ENCODE results near the gene JTB. TPM values are rescaled to one million over a fixed set of nuclear protein-coding genes. Genes with fewer than 3 reads are reported as not detected.

JTB gene
- total RNA-seq, 2 experiments from 2014 or later = 133 to 140 TPM

DNA sequence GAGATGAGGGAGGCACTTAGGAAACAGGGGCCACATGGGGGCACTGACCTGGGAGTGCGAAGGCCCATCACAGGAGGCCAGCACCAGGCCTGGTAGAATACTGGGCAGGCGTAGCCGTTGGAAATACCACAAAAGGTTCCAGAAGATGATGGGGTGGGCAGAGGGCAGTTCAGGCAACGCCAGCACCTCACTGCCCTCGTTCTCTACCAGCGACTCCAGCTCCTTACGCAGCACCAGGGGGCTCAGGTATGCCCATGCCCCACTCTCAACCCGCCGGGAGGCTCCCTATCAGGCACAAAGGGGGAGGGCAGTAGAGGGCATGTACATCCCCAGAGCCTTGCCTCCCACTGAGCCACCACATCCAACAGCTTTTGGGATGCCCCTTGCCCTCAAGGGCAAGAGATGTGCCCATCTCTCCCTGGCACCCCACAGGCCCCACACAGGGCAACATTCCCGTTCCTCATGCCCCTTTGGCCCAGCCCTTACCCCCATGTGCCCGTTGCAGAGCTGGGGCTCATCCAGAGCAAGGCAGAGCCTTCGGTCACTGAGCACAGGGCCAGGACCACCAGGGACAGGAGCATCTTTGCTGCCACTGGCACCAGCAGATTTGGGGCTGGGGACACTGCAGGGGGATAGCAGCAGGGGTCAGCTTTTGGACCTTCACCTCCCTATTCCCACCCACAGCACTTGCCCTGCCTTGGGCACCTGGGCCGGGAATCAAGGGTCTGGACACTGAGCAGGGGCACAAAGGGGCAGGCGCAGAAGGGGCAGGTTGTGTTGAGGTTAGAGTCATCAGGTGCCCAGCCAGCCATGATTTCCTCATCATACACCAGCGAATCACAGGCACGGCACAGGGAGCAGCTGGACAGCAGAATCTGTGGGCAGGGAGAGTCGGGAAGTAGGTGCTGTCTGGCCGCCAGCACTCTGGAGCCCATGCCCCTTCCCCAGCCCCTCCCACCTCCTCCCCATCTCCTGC, 45.0 kb downstream of the JTB start:
- DNase-seq (no peak), ATAC-seq (no peak)
- ChIA-PET POLR2A (interaction anchor here (0.5 to 1.0 kb wide), 4 partner anchors 13 to 258 kb away, joined by 3 to 4 read pairs (median 3); partner anchors contain the start of gene DENND4B), CTCF (no interaction called here)
- Mint-ChIP-seq H3K4me1 (ENCODE audit: low read depth) (peaks cover 14% of the 10 kb centered on the region), H3K4me3 (no peak overlapping the region), H3K9me3 (ENCODE audit: insufficient read depth) (no peaks in the 10 kb centered on the region), H3K27me3 (ENCODE audit: low read depth) (no peaks in the 10 kb centered on the region), H3K36me3 (ENCODE audit: low read depth) (peaks cover 68% of the 10 kb centered on the region), H3K27ac (no peak overlapping the region)

DNA sequence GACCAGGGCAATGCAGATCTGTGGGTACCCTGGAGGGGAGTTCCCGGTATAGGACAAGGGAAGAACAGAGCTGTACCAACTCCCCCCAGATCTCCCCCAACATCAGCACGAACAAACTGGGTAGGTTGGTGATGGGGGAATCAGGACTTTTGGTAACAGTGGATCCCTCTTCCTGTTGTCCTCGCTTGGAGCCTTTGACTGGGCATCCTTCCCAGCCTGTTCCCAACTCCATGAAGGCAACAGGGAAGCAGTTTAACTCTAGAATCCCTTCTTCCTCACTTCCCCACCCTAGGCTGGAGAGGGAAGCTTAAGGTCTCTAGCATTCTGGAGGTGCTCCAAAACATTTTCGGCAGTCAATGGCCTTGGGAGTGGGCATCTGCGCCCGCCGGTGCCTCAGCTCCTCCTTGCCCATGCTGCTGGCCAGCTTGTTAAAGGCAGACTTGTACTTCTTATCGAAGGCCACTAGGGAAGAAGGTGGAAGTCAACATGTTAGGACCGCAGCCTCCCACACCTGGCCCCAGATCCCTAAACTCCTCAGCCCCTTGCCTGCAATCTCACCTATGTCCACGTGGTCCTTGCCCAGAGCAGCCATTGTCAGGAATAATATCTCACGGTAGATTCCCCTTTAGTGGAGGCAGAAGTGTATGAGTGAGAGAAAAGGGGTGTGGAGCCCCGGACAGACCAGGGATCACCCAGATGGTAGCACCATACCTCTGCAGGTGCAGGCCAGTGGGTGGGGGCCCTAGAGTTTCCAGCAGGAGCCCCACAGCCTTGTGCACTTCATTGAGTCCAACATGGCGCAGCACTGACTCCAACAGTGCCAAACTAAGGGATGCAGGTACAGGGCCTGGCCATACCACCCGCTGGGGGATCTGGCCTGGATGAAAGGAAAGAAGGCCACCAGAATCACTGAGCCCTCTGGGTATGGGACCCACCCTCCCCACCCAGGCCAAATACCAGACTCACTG, 47.2 kb downstream of the JTB start:
- H3K27ac Mint-ChIP-seq = no peak overlapping the region

DNA sequence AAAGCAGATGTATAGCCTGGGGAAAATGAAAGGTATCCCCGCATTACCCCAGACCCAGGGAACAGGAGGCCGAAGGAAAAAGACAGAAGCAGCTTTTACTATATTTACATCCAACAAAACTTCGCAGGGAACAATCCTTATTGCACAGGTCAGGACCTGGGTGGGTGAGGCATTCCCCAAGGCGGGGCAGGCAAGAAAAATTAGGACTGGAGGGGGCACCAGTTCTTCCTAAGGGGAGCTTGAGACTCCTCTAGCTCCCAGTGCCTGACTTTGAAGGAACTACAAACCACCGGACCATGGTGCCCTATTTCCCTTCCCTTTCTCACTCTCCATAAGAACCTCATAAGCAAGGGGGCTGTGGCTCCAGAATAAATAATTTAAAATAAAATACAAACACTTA, 48.0 kb downstream of the JTB start:
- CTCF ChIA-PET = interaction anchor here (1.2 to 1.9 kb wide), 2 partner anchors 10 to 15 kb away, joined by 4 read pairs; no protein-coding TSS in a partner anchor
- no peaks in the 10 kb centered on the region for H3K27me3 Mint-ChIP-seq (ENCODE audit: low read depth)
- peaks cover 39% of the 10 kb centered on the region for H3K36me3 Mint-ChIP-seq (ENCODE audit: low read depth)
- ATAC-seq (no peak), DNase-seq (no peak)
- no peak overlapping the region for H3K4me3 Mint-ChIP-seq
- H3K9me3 Mint-ChIP-seq (ENCODE audit: insufficient read depth) = no peaks in the 10 kb centered on the region
- H3K4me1 Mint-ChIP-seq (ENCODE audit: low read depth) = peaks cover 14% of the 10 kb centered on the region
- POLR2A ChIA-PET = interaction anchor here (0.8 to 1.7 kb wide), 3 partner anchors 10 to 38 kb away, joined by 3 to 7 read pairs (median 7); partner anchors contain the start of gene CREB3L4
- H3K27ac Mint-ChIP-seq = peak overlapping the region; percentile 39

More for the DNA sequence above, 47.2 kb downstream of the JTB start:
- H3K4me1 Mint-ChIP-seq (ENCODE audit: low read depth) = peaks cover 14% of the 10 kb centered on the region
- ATAC-seq (no peak), DNase-seq (no peak)
- ChIA-PET CTCF (interaction anchor here (1.2 to 1.9 kb wide), 2 partner anchors 9 to 15 kb away, joined by 4 read pairs; no protein-coding TSS in a partner anchor), POLR2A (interaction anchor here (0.7 to 1.7 kb wide), 4 partner anchors 9 to 134 kb away, joined by 3 to 7 read pairs (median 5); partner anchors contain the start of gene CREB3L4)
- no peaks in the 10 kb centered on the region for H3K9me3 Mint-ChIP-seq (ENCODE audit: insufficient read depth)
- no peaks in the 10 kb centered on the region for H3K27me3 Mint-ChIP-seq (ENCODE audit: low read depth)
- H3K4me3 Mint-ChIP-seq = no peak overlapping the region
- H3K36me3 Mint-ChIP-seq (ENCODE audit: low read depth) = peaks cover 47% of the 10 kb centered on the region

DNA sequence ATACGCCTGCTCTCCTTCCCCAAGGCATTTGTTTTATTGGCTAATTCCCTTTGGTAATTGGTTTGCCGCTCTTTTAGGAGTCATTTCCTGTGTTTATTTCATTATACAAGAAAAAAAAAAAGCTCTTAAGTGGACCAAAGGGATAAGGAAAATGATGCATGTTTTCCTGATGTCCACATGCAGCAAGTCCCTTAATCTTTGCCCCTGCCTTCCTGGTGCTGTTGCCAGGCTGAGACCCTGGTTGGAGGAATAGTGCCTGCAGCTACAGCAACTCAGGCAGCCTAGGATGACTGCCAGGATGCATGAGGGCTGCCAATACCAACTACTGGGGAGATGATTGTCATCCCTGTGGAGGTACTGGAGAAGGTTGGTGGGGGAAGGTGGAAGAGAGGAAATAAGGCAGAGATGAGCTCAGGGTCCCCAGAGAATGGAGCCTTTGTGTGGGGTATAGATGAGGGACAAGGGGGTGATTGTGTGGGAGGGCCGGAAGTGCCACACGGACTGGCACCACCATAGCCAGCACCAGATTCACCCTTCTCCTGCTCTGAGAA, 48.6 kb downstream of the JTB start:
- DNase-seq (no peak), ATAC-seq (no peak)
- ChIA-PET CTCF (interaction anchor here (1.2 to 1.9 kb wide), 3 partner anchors 11 to 17 kb away, joined by 4 to 6 read pairs (median 4); partner anchors contain the start of gene DENND4B), POLR2A (interaction anchor here (0.8 to 1.7 kb wide), 4 partner anchors 10 to 16 kb away, joined by 4 to 7 read pairs (median 6); no protein-coding TSS in a partner anchor)
- Mint-ChIP-seq H3K9me3 (ENCODE audit: insufficient read depth) (no peaks in the 10 kb centered on the region), H3K4me1 (ENCODE audit: low read depth) (peaks cover 14% of the 10 kb centered on the region), H3K36me3 (ENCODE audit: low read depth) (peaks cover 33% of the 10 kb centered on the region), H3K27me3 (ENCODE audit: low read depth) (no peaks in the 10 kb centered on the region), H3K27ac (peak overlapping the region; percentile 39), H3K4me3 (no peak overlapping the region)

DNA sequence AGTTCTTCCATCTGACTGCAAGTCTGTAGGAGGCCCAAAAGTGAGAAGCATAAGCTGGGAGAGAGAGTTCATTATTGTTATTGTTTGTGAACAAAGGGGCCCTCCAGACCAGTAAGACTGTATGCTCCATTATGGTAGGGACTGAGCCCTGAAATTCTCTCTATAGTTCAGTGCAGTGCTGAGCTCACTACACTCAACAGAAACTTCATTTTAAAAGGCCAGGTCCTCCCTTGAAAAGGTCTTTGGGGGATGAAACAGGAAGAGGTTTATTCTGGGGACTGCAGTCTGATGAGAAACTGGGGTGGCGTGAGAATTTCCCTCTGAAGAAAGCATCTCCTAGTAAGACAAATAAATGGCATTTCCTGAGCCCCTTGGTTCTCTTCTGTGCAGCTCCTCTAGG, 49.2 kb downstream of the JTB start:
- CTCF ChIA-PET = interaction anchor here (0.6 to 1.9 kb wide), 4 partner anchors 11 to 59 kb away, joined by 3 to 6 read pairs (median 4); partner anchors contain the start of gene DENND4B
- Mint-ChIP-seq H3K9me3 (ENCODE audit: insufficient read depth) (no peaks in the 10 kb centered on the region), H3K27me3 (ENCODE audit: low read depth) (no peaks in the 10 kb centered on the region), H3K36me3 (ENCODE audit: low read depth) (peaks cover 29% of the 10 kb centered on the region), H3K27ac (peak overlapping the region; percentile 39), H3K4me3 (no peak overlapping the region), H3K4me1 (ENCODE audit: low read depth) (peaks cover 17% of the 10 kb centered on the region)
- POLR2A ChIA-PET = interaction anchor here (0.6 to 1.5 kb wide), 3 partner anchors 9 to 39 kb away, joined by 3 to 6 read pairs (median 4); partner anchors contain the start of gene CREB3L4
- ATAC-seq = no peak
- DNase-seq = no peak

DNA sequence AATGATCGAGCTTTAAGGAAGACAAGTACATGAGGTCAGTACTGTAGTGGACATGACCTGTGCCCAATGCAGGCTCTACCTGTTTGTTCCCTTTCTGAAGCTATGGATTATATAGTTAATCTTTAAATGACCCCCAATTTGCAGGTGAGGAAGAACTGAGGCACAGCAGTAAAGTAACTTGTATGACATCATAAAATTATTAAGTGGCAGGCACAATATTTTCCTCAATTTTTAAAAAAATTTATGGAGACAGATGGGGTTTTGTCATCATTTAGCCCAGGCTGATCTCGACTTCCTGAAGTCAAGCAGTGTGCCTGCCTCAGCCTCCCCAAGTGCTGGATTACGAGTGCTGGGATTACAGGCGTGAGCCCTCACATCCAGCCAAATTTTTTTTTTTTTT, 51.1 kb downstream of the JTB start:
- DNase-seq = no peak
- peaks cover 20% of the 10 kb centered on the region for H3K4me1 Mint-ChIP-seq (ENCODE audit: low read depth)
- POLR2A ChIA-PET = interaction anchor here (1.2 to 1.9 kb wide), 2 partner anchors 13 to 19 kb away, joined by 4 to 8 read pairs; no protein-coding TSS in a partner anchor
- no peaks in the 10 kb centered on the region for H3K27me3 Mint-ChIP-seq (ENCODE audit: low read depth)
- CTCF ChIA-PET = interaction anchor here (1.2 kb wide), 1 partner anchor 19 kb away, joined by 7 read pairs; the partner anchor contains the start of gene DENND4B
- H3K36me3 Mint-ChIP-seq (ENCODE audit: low read depth) = peaks cover 22% of the 10 kb centered on the region
- H3K27ac Mint-ChIP-seq = no peak overlapping the region
- no peaks in the 10 kb centered on the region for H3K9me3 Mint-ChIP-seq (ENCODE audit: insufficient read depth)
- ATAC-seq = no peak
- H3K4me3 Mint-ChIP-seq = no peak overlapping the region

Small RNAs within 50 kb of the gene (microRNA-seq; reads per million reads assigned to microRNA genes)
- gene MIR6737 = not detected

Other genes starting within 250 kb of the JTB start
- 10 to 100 TPM; 53.7 to 54.5 TPM for gene INTS3, start 249.6 kb downstream of the JTB start, total RNA-seq
- gene SLC27A3, start 202.3 kb downstream of the JTB start, total RNA-seq = 10 to 100 TPM; 41.1 to 50.1 TPM
- gene GATAD2B, start 54.7 kb downstream of the JTB start, total RNA-seq = 10 to 100 TPM; 70.2 to 71.7 TPM
- gene DENND4B, start 31.0 kb downstream of the JTB start, total RNA-seq = 100 to 1,000 TPM; 140 to 143 TPM
- 100 to 1,000 TPM in 1 of 2 experiments, 10 to 100 TPM in 1; 85.1 to 104 TPM for gene CRTC2, start 19.1 kb downstream of the JTB start, total RNA-seq
- gene SLC39A1, start 14.1 kb downstream of the JTB start, total RNA-seq = 10 to 100 TPM; 35.7 to 36.5 TPM
- 1 to 10 TPM; 5.7 to 9.0 TPM for gene CREB3L4, start 9.8 kb downstream of the JTB start, total RNA-seq
- 1 to 10 TPM; 5.2 to 6.5 TPM for gene RAB13, start 8.7 kb upstream of the JTB start, total RNA-seq
- gene RPS27, start 13.1 kb upstream of the JTB start, total RNA-seq = 1,000 to 10,000 TPM; 1,866 to 2,104 TPM
- under 1 TPM; 0.08 to 0.13 TPM for gene NUP210L, start 177.4 kb upstream of the JTB start, total RNA-seq
- gene TPM3, start 214.4 kb upstream of the JTB start, total RNA-seq = 100 to 1,000 TPM; 856 to 880 TPM
- not detected for gene CFAP141, start 228.7 kb upstream of the JTB start, total RNA-seq
- 100 to 1,000 TPM; 176 to 179 TPM for gene UBAP2L, start 243.3 kb upstream of the JTB start, total RNA-seq